GM21737 (cell line): ENCODE measurements around the gene MYOM3.

Experiments
- ATAC-seq: cut with Tn5 transposase; IDR thresholded peaks from one replicate; pipeline ENCODE4 v1.9.1; 2021; ENCODE audit warnings: mild to moderate bottlenecking, moderate library complexity; ENCODE audit not compliant: unreplicated experiment

The MYOM3 gene

GRCh38 chr1:24111996-24112779 lies at the start of gene MYOM3:
Gene MYOM3 (minus strand): TSS chr1:24112135. CDS start chr1:24108636, 3,499 bp downstream.
- no peak for ATAC-seq

- no peak for ATAC-seq
Measured at GRCh38 chr1:24161270-24161669, 49.3 kb upstream of the MYOM3 start.

- ATAC-seq: no peak
Measured at GRCh38 chr1:24159366-24159765, 47.4 kb upstream of the MYOM3 start.

GRCh38 chr1:24157918-24158481 lies 46.1 kb upstream of the MYOM3 start:
- ATAC-seq: no peak

- ATAC-seq: no peak
Measured at GRCh38 chr1:24156542-24157260, 44.8 kb upstream of the MYOM3 start.

- no peak for ATAC-seq
Measured at GRCh38 chr1:24155011-24155782, 43.3 kb upstream of the MYOM3 start.

- no peak for ATAC-seq
Measured at GRCh38 chr1:24154215-24154614, 42.3 kb upstream of the MYOM3 start.

GRCh38 chr1:24152631-24153494 lies 40.9 kb upstream of the MYOM3 start:
- no peak for ATAC-seq

- ATAC-seq: no peak
Measured at GRCh38 chr1:24151175-24151533, 39.2 kb upstream of the MYOM3 start.

- ATAC-seq: no peak
Measured at GRCh38 chr1:24150234-24151174, 38.6 kb upstream of the MYOM3 start.

- no peak for ATAC-seq
Measured at GRCh38 chr1:24149866-24150233, 37.9 kb upstream of the MYOM3 start.

- ATAC-seq: no peak
Measured at GRCh38 chr1:24147816-24148215, 35.9 kb upstream of the MYOM3 start.

- ATAC-seq: no peak
Measured at GRCh38 chr1:24147194-24147593, 35.3 kb upstream of the MYOM3 start.

GRCh38 chr1:24142546-24143534 lies 30.9 kb upstream of the MYOM3 start, which contains the start of gene IL22RA1:
Gene IL22RA1 (minus strand): TSS chr1:24143140. CDS start chr1:24143082, 58 bp downstream.
- ATAC-seq: no peak

GRCh38 chr1:24141311-24141997 lies 29.5 kb upstream of the MYOM3 start:
- ATAC-seq: no peak

- ATAC-seq: no peak
Measured at GRCh38 chr1:24140741-24141181, 28.8 kb upstream of the MYOM3 start.

- ATAC-seq: no peak
Measured at GRCh38 chr1:24139841-24140425, 28.0 kb upstream of the MYOM3 start.
